Cardiac septum (tissue), 1 donor: Measurements from ENCODE around the gene MAN1B1. TPM values are rescaled to one million over a fixed set of nuclear protein-coding genes. Genes with fewer than 3 reads are reported as not detected.

ENCODE experiments used
- DNase-seq: peaks from one replicate; pipeline ENCODE4 v3.0.0-alpha.2; 2020; ENCODE audit warnings: low spot score
- intact Hi-C: fragments of 100-400 bp; cut with DNase I; formaldehyde crosslinking; loops from one replicate; pipeline ENCODE4 v1.14.0; 2022
- total RNA-seq: library from RNA; stranded (reverse); fragmentation: NEBNext Ultra II Directional; extraction: Animal tissue kit (Norgen Biotek cat#: 25700); gene quantifications from one replicate; pipeline ENCODE4 v1.2.1, GENCODE V29; 2021
- donor health status: DM: no; HTN: no; CAD: no.

MAN1B1 gene
- total RNA-seq, 1 donor from 2014 or later, result 27.2 TPM

- intact Hi-C loops, result no loop called here
- no peak for DNase-seq
Measured at GRCh38 chr9:137150617-137151457, 64.1 kb downstream of the MAN1B1 start.

GRCh38 chr9:137152844-137153405 is 66.1 kb downstream of the MAN1B1 start:
- intact Hi-C loops, result no loop called here
- DNase-seq, result no peak

GRCh38 chr9:137156567-137157375 is 70.0 kb downstream of the MAN1B1 start:
- no peak for DNase-seq
- intact Hi-C loops, result no loop called here

GRCh38 chr9:137157618-137158415 is 71.0 kb downstream of the MAN1B1 start:
- intact Hi-C loops, result no loop called here
- no peak for DNase-seq

DNA sequence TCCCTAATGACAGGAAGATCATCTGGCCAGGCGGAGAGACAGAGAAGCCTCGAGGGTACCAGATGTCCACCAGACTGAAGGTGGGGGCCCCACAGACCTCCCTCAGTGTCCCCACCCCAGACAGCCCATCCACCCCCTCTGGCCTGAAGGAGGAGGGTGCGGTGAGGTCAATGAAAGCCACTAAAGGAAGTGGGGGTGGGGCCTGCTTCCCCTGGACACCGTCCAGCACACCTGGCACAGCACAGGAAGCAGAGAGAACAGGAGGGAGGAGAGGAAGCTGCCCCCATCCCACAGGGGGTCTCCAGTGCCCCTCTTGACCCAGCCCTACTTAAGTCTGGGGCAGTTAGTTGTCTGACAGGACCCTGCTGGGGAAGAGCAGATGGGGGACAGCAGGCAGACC is 71.8 kb downstream of the MAN1B1 start:
- no peak for DNase-seq
- intact Hi-C loops, result no loop called here

Other genes with a start within 250 kb of the MAN1B1 start
- gene AJM1, start 244.5 kb upstream of the MAN1B1 start, total RNA-seq, result 8.6 TPM
- 296 TPM for gene PHPT1, start 237.6 kb upstream of the MAN1B1 start, total RNA-seq
- 11.0 TPM for gene MAMDC4, start 234.6 kb upstream of the MAN1B1 start, total RNA-seq
- gene EDF1, start 220.7 kb upstream of the MAN1B1 start, total RNA-seq, result 293 TPM
- gene TRAF2, start 200.5 kb upstream of the MAN1B1 start, total RNA-seq, result 10.2 TPM
- 162 TPM for gene FBXW5, start 142.2 kb upstream of the MAN1B1 start, total RNA-seq
- gene C8G, start 141.7 kb upstream of the MAN1B1 start, total RNA-seq, result 3.4 TPM
- 20.7 TPM for gene LCN12, start 134.7 kb upstream of the MAN1B1 start, total RNA-seq
- 1,323 TPM for gene PTGDS, start 109.5 kb upstream of the MAN1B1 start, total RNA-seq
- gene LCNL1, start 104.0 kb upstream of the MAN1B1 start, total RNA-seq, result 5.9 TPM
- 26.0 TPM for gene PAXX, start 94.6 kb upstream of the MAN1B1 start, total RNA-seq
- 12.9 TPM for gene CLIC3, start 90.4 kb upstream of the MAN1B1 start, total RNA-seq
- 41.5 TPM for gene ABCA2, start 58.7 kb upstream of the MAN1B1 start, total RNA-seq
- gene FUT7, start 54.9 kb upstream of the MAN1B1 start, total RNA-seq, result 0.22 TPM
- 96.4 TPM for gene NPDC1, start 40.8 kb upstream of the MAN1B1 start, total RNA-seq
- gene ENTPD2, start 32.9 kb upstream of the MAN1B1 start, total RNA-seq, result 0.92 TPM
- 0.11 TPM for gene SAPCD2, start 16.4 kb upstream of the MAN1B1 start, total RNA-seq
- 6.5 TPM for gene UAP1L1, start 9.5 kb upstream of the MAN1B1 start, total RNA-seq
- gene DPP7, start 27.7 kb downstream of the MAN1B1 start, total RNA-seq, result 150 TPM
- not detected for gene GRIN1, start 52.2 kb downstream of the MAN1B1 start, total RNA-seq
- not detected for gene LRRC26, start 83.1 kb downstream of the MAN1B1 start, total RNA-seq
- gene TMEM210, start 85.1 kb downstream of the MAN1B1 start, total RNA-seq, result not detected
- gene ANAPC2, start 101.6 kb downstream of the MAN1B1 start, total RNA-seq, result 32.5 TPM
- 59.5 TPM for gene SSNA1, start 101.7 kb downstream of the MAN1B1 start, total RNA-seq
- gene TPRN, start 113.8 kb downstream of the MAN1B1 start, total RNA-seq, result 13.5 TPM
- gene TMEM203, start 118.7 kb downstream of the MAN1B1 start, total RNA-seq, result 40.6 TPM
- 8.0 TPM for gene NDOR1, start 118.7 kb downstream of the MAN1B1 start, total RNA-seq
- gene RNF208, start 135.3 kb downstream of the MAN1B1 start, total RNA-seq, result 22.2 TPM
- gene CYSRT1, start 138.2 kb downstream of the MAN1B1 start, total RNA-seq, result not detected
- gene RNF224, start 140.5 kb downstream of the MAN1B1 start, total RNA-seq, result not detected
- gene SLC34A3, start 143.9 kb downstream of the MAN1B1 start, total RNA-seq, result not detected
- 304 TPM for gene TUBB4B, start 154.3 kb downstream of the MAN1B1 start, total RNA-seq
- not detected for gene STPG3, start 164.3 kb downstream of the MAN1B1 start, total RNA-seq
- 37.2 TPM for gene NELFB, start 168.3 kb downstream of the MAN1B1 start, total RNA-seq
- 13.9 TPM for gene TOR4A, start 190.7 kb downstream of the MAN1B1 start, total RNA-seq
- gene NRARP, start 215.3 kb downstream of the MAN1B1 start, total RNA-seq, result 11.7 TPM